GM18868 (cell line): ENCODE data around the gene FUBP1.
A peak's percentile ranks its signal among the peaks of the same experiment; 100 is the strongest.
"Not testable (repeated sequence)": the region's sequence is repeated elsewhere in the genome, so short reads cannot be mapped to it uniquely, and the experiment has no call there.

Experiments used
- ATAC-seq: cut with Tn5 transposase; IDR thresholded peaks from one replicate; pipeline ENCODE4 v1.9.1; 2021; ENCODE audit warnings: mild to moderate bottlenecking, moderate library complexity; ENCODE audit not compliant: unreplicated experiment

The FUBP1 gene

DNA sequence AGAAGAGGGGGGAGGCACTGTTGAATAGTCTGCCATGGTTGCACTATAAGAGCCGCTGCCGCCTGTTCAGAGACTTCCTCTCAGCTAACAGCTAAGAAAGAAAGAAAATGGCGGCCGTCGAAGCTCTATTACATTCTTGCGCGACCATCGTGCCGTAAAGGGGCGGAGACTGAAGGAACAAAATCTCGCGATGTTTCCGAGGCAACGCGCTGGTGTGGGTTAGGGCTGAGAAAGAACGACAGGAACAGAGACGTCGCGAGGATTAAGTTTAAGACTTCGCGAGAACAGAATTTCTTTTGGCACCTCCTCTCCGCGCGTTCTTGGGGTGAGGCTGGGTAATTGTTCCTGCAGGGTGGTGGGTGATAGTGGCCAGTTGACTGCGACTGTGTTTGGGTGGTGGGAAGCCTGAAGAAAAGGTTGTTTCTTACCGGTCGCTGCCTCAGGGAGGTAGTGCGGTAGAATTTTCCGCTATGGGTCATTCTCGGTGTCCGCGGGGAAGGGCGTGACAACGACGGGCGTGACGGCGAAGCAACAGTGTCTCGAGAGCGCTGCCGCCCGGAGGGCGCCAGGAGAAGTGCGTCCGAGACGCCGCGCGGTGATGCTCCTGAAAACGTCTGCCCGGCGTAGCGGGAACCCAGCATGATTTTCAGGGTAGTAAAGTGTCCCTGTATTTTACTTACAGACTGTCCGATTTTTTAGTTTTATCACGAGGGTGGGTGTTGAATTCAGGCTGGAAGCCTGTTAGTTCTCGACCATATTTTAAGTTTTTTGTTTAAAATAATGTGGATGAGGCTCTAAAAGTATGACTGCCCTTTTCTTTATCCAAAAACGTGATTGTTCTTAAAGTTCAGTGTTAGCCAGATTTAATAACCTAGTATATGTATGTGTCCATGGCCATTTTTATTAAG is at the start of gene FUBP1:
FUBP1 (minus strand) TSS at position 104 of the 908 bp plus-strand sequence; CDS start at position 36, 68 bp downstream.
- peak; percentile 75 for ATAC-seq

DNA sequence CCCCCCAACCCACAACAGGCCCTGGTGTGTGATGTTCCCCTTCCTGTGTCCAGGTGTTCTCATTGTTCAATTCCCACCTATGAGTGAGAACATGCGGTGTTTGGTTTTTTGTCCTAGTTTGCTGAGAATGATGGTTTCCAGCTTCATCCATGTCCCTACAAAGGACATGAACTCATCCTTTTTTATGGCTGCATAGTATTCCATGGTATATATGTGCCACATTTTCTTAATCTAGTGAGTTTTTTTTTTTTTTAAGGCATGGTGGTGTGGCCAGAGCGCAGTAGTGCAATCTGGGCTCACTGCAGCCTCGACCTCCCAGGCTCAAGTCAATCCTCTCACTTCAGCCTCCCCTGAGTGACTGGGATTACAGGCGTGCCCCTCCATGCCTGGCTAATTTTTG is 42.3 kb upstream of the FUBP1 start:
- not testable (repeated sequence) for ATAC-seq

DNA sequence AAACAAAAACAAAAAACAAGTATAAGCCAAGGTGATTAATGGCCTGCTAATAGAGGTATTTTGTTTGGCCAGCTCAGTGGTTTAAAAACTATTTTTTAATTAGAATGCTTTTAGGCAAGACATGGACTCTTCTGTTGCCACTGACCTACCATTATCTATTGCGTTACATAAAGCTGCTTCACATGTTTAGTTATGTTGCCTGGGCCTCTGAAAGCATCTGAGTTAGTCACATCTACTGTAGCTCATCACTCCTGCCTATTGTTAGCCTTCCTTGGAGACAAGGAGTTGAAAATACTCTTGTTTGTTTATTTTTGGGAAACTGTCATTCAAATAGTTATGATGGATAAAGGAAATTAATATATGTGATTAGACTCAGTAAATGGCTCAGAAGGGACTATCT is 40.2 kb upstream of the FUBP1 start:
- ATAC-seq, result no peak

GRCh38 chr1:78015148-78015547 is 36.3 kb upstream of the FUBP1 start:
- no peak for ATAC-seq

DNA sequence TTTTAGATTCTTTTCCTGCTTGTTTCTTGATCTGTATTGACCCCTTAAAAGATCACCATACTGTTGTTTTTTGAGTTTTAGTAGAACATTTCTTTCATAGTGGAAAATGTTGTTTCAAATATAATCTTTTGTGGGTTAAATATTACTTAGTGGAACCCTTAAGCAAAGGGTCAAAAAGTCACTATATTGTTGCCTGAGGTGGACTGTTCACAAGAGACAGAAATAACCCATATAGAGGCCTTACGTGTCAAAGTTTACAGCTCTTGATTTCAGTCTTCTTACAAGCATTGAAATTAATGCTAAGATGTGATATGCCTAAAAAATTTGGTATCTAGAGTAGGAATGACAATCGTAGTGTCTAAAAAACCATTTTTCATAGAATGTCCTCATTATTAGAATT is 32.2 kb upstream of the FUBP1 start:
- no peak for ATAC-seq

GRCh38 chr1:78009836-78010235 is 31.0 kb upstream of the FUBP1 start:
- no peak for ATAC-seq

GRCh38 chr1:78009276-78009675 is 30.4 kb upstream of the FUBP1 start:
- ATAC-seq, result no peak

- no peak for ATAC-seq
Measured at GRCh38 chr1:78007677-78008341, 28.9 kb upstream of the FUBP1 start.

GRCh38 chr1:78006521-78006920 is 27.6 kb upstream of the FUBP1 start:
- no peak for ATAC-seq

DNA sequence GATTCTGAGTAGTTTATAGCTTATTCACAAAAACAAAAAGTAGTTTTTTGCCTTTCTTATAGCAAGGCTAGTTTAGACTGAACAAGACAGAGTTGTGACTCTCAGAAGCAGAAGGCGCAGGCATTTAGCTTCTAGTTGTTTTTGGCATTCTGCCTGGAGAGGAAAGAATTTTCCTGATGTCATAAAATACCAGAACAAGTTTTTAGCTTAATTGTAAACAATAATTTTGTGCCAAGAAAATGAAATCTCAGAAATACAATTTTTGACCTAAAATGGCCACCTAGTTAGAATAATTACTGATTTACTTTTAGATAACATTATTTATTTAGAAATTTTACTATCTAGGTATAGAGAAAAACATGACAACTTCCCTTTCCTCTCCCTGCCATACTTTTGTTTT is 26.9 kb upstream of the FUBP1 start:
- no peak for ATAC-seq

DNA sequence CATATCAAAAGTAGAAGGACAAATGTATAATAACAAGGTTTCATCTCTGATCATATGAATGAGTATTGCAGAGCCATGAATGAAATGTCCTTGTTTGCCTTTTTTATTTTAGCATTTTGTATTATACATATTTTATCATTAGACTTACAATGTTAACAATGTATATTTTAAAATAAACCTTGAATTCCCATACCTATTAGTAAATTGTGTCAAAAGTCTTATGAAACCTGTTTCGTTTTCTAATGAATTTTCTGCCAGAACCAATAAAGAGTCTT is 26.5 kb upstream of the FUBP1 start:
- ATAC-seq, result no peak

- ATAC-seq, result peak; percentile 98
Measured at GRCh38 chr1:78004719-78005447, 26.0 kb upstream of the FUBP1 start, which contains the start of gene DNAJB4. TSS of gene DNAJB4 (plus strand) at chr1:78004939. CDS start at chr1:78005111, 172 bp downstream.

DNA sequence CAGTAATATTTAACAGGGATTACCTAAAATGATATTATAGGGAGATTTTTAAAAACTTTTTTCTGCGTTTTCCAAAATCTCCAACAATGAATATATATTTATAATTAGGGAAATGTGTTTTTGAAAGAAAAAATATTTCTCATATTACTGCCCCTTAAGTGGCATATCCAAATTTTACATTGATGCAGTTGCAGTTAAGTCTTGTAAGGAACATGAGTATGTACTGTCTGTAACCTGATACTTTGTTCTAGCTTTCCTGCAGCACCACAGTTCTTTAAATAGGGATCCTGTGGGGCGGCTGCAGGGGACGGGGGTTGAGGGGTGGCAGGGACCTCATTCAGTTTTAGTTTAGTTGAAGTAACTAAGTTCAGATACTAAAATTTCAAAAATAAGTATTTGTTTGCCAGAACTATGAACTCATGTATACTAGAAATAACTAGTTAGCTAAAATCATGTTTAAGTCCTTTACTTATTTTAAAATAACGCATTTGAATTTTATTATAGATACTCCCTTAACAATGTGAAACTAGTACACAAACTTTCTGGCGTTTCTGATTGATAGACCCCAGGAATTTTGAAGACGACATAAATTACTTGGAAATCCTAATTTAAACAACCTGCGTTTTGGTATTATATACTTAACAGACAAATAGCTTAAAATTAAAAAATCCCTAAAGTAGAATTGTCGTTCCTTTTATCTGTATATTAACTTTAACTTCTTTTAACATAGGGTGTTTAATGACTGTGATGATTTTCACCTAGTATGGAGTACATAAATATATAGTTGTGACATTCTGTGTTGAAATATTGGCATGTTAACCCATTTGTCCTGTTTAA is 25.2 kb upstream of the FUBP1 start:
- peak; percentile 47 for ATAC-seq

- no peak for ATAC-seq
Measured at GRCh38 chr1:78003070-78003746, 24.3 kb upstream of the FUBP1 start.

DNA sequence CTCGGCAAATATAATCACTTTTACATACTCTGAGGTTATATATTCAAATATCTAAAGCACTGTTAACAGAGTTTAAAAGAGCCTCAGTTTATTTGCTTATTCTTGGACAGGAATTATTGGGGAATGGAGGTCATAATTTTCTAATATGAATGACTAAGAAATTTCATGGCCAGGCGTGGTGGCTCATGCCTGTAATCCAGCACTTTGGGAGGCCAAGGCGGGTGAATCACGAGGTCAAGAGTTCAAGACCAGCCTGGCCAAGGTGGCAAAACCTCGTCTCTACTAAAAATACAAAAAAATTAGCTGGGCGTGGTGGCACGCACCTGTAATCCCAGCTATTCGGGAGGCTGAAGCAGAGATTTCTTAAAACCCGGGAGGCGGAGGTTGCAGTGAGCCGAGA is 21.7 kb upstream of the FUBP1 start:
- ATAC-seq, result not testable (repeated sequence)

GRCh38 chr1:77996734-77997133 is 17.9 kb upstream of the FUBP1 start:
- ATAC-seq, result no peak

- ATAC-seq, result no peak
Measured at GRCh38 chr1:77994117-77994705, 15.3 kb upstream of the FUBP1 start.

- no peak for ATAC-seq
Measured at GRCh38 chr1:77991638-77992037, 12.8 kb upstream of the FUBP1 start.

DNA sequence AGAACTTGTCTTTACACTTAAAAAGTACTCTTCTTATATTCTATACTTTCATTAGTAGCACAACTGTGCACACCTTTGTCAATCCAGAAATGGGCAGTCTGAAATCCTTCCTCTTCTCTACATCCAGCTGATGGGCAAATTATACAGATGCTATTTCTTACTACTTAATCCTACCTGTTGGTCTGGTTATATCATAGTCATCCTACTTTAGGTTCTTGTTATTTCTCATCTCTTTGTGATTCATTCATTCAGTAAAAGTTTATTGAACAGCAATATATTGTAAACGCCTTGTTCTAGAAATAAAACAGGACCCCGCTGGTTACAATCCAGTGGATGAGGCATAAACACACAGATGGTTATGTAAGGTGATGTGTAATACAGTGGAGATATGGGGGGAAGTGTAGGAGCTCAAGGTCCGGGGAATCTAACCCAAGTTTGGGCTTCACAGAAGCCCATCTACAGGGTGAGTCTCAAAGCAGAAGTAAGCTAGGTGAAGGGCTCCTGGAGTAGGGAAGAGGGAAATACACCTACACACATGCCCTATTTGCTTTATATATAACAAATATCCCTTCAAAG is 11.8 kb upstream of the FUBP1 start:
- ATAC-seq, result no peak
